ENCODE results near the gene SPINDOC.

SPINDOC gene

GRCh38 chr11:63813563-63814382 is 517 bp downstream of the SPINDOC start:
- ATAC-seq = peak; percentile 66
- TF ChIP-seq POU6F1 (CRISPR knock-in tag; IDR thresholded peaks at IDR 0.05; ENCODE audit: borderline replicate concordance, low read depth) = no peak
- no peak for TF ChIP-seq PATZ1 (CRISPR knock-in tag; IDR thresholded peaks at IDR 0.05; ENCODE audit: borderline replicate concordance)
- TF ChIP-seq TOX (CRISPR knock-in tag; IDR thresholded peaks at IDR 0.05; ENCODE audit: borderline replicate concordance) = no peak
- TF ChIP-seq SNAI2 (CRISPR knock-in tag; IDR thresholded peaks at IDR 0.05) = no peak
- TF ChIP-seq ZNF8 (CRISPR knock-in tag; IDR thresholded peaks at IDR 0.05) = no peak
- no peak for TF ChIP-seq CSDC2 (CRISPR knock-in tag; IDR thresholded peaks at IDR 0.05)

- peak; percentile 14; the same call in 2 of the 3 replicates for ATAC-seq
- TF ChIP-seq GLIS3 (CRISPR knock-in tag; IDR thresholded peaks at IDR 0.05) (no peak), TCF4 (CRISPR knock-in tag; IDR thresholded peaks at IDR 0.05; ENCODE audit: borderline replicate concordance) (no peak), SNAI2 (CRISPR knock-in tag; IDR thresholded peaks at IDR 0.05) (no peak), ARNTL (CRISPR knock-in tag; IDR thresholded peaks at IDR 0.05; ENCODE audit: borderline replicate concordance, low read depth) (no peak), RARB (CRISPR knock-in tag; IDR thresholded peaks at IDR 0.05) (no peak), CSRNP3 (CRISPR knock-in tag; IDR thresholded peaks at IDR 0.05) (no peak), CSDC2 (CRISPR knock-in tag; IDR thresholded peaks at IDR 0.05) (no peak), ZFP3 (CRISPR knock-in tag; IDR thresholded peaks at IDR 0.05) (no peak), ZNF70 (CRISPR knock-in tag; IDR thresholded peaks at IDR 0.05) (no peak), PATZ1 (CRISPR knock-in tag; IDR thresholded peaks at IDR 0.05; ENCODE audit: borderline replicate concordance) (no peak), TOX (CRISPR knock-in tag; IDR thresholded peaks at IDR 0.05; ENCODE audit: borderline replicate concordance) (no peak)
Observed at GRCh38 chr11:63814383-63814736, 1.1 kb downstream of the SPINDOC start.

GRCh38 chr11:63816166-63816565 is 2.9 kb downstream of the SPINDOC start:
- no peak for TF ChIP-seq POU6F1 (CRISPR knock-in tag; IDR thresholded peaks at IDR 0.05; ENCODE audit: borderline replicate concordance, low read depth)
- TF ChIP-seq OSR1 (CRISPR knock-in tag; IDR thresholded peaks at IDR 0.05) = no peak
- TF ChIP-seq ZNF565 (CRISPR knock-in tag; conservative IDR thresholded peaks at IDR 0.05; ENCODE audit: low read depth) = no peak
- TF ChIP-seq ZFP30 (CRISPR knock-in tag; IDR thresholded peaks at IDR 0.05) = no peak
- TF ChIP-seq CSDC2 (CRISPR knock-in tag; IDR thresholded peaks at IDR 0.05) = no peak
- TF ChIP-seq TOX (CRISPR knock-in tag; IDR thresholded peaks at IDR 0.05; ENCODE audit: borderline replicate concordance) = no peak
- TF ChIP-seq TCF4 (CRISPR knock-in tag; IDR thresholded peaks at IDR 0.05; ENCODE audit: borderline replicate concordance) = no peak
- TF ChIP-seq ISL1 (CRISPR knock-in tag; IDR thresholded peaks at IDR 0.05) = no peak
- TF ChIP-seq GLIS3 (CRISPR knock-in tag; IDR thresholded peaks at IDR 0.05) = no peak
- TF ChIP-seq CSRNP3 (CRISPR knock-in tag; IDR thresholded peaks at IDR 0.05) = no peak
- TF ChIP-seq PATZ1 (CRISPR knock-in tag; IDR thresholded peaks at IDR 0.05; ENCODE audit: borderline replicate concordance) = no peak
- TF ChIP-seq ESRRG (CRISPR knock-in tag; IDR thresholded peaks at IDR 0.05) = no peak
- no peak for TF ChIP-seq CREB5 (CRISPR knock-in tag; IDR thresholded peaks at IDR 0.05; ENCODE audit: low read depth)
- no peak for TF ChIP-seq ZNF70 (CRISPR knock-in tag; IDR thresholded peaks at IDR 0.05)
- ATAC-seq = no peak
